PFSK-1 (cell line): ENCODE results near the gene FBXL12.
A peak's percentile ranks its signal among the peaks of the same experiment; 100 is the strongest.

Experiments
- FOXP2 ChIP-seq: optimal IDR thresholded peaks from 2 replicates; pipeline ENCODE3; 2011; ENCODE audit warnings: borderline replicate concordance, control low read depth, inconsistent platforms; ENCODE audit not compliant: insufficient read depth; ENCODE audit errors: extremely low read length, extremely low read depth
- POLR2AphosphoS5 ChIP-seq: IDR thresholded peaks from 2 replicates; pipeline ENCODE4 v1.6.1; 2012; ENCODE audit warnings: low read depth, mild to moderate bottlenecking, control low read depth, low read length, moderate library complexity
- SIN3A ChIP-seq: IDR thresholded peaks from 2 replicates; pipeline ENCODE4 v1.6.1; 2012; ENCODE audit warnings: mild to moderate bottlenecking, low read length, moderate library complexity, borderline replicate concordance; ENCODE audit not compliant: insufficient read depth
- TAF1 ChIP-seq: IDR thresholded peaks from 2 replicates; pipeline ENCODE4 v1.6.1; 2012; ENCODE audit warnings: low read length, control low read depth, borderline replicate concordance; ENCODE audit not compliant: insufficient read depth
- TF ChIP-seq, protein P1 (sequence below), 2 experiments: IDR thresholded peaks; 2 replicates each; pipeline versions ENCODE4 v1.6.1 to v1.8.0; 2011 to 2012; ENCODE audit warnings: low read depth in 2 of 2, low read length in 2 of 2, control low read depth in 1 of 2, inconsistent platforms in 1 of 2, mild to moderate bottlenecking in 1 of 2, moderate library complexity in 1 of 2; ENCODE audit not compliant: insufficient read depth in 1 of 2

Gene FBXL12

DNA sequence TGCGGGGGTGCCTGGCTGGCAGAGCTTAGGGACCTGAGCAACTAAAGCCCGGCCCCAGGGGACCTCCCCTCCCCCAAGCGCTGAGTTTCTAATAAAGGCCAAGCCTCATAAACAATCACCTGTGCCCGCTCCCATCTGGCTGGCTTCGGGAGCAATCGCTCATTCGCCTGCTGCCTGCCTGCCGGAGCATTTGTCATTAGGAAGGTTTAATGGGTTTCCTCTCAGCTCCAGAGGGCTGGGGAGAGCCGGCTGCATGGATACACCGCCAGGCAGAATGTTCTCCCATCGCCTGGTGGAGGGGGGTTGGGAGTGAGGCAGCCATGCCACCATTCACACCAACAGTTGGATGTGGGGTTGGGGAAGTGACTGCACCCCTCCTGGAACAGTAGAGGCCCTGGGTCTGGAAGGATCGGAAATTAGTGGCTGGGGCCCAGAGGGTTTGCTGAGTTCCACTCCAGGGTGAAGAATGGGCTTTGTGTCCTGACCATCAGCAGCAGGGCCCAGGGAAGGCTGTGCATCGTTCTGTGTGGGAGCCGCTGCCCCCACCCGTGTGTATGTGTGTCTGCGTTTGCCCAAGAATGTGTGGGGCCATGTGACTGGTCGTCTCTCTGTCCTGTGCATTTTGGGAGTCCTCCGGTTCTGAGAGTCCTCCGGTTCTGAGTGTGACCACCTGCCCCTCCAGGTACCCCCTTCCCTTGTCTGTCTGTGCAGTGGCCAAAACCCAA is 31.5 kb upstream of the FBXL12 start:
- TF ChIP-seq FOXP2 (no peak), POLR2AphosphoS5 (no peak; the same call in 1 of the 2 replicates)

DNA sequence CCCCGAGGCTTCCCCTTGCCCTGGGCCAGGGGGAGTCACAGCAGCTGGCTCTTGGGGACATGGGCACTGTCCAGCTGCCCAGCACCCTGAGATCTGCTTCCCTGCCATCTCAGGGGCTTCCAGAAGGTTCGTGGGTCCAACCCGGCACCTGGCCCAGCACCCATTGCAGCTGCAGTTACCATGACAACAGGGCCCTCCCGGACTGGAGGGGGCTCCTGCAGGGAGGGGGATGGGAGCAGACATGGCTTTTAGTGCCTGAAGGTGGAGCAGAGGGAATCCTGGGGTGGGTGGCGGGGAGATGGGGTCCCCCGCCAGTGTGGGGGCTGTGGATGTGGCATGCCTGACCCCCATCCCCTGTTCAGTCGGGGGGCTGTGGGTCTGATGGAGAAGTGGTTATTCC is 30.9 kb upstream of the FBXL12 start:
- TF ChIP-seq POLR2AphosphoS5, result no peak
- no peak for TF ChIP-seq SIN3A
- TF ChIP-seq, protein P1, sequence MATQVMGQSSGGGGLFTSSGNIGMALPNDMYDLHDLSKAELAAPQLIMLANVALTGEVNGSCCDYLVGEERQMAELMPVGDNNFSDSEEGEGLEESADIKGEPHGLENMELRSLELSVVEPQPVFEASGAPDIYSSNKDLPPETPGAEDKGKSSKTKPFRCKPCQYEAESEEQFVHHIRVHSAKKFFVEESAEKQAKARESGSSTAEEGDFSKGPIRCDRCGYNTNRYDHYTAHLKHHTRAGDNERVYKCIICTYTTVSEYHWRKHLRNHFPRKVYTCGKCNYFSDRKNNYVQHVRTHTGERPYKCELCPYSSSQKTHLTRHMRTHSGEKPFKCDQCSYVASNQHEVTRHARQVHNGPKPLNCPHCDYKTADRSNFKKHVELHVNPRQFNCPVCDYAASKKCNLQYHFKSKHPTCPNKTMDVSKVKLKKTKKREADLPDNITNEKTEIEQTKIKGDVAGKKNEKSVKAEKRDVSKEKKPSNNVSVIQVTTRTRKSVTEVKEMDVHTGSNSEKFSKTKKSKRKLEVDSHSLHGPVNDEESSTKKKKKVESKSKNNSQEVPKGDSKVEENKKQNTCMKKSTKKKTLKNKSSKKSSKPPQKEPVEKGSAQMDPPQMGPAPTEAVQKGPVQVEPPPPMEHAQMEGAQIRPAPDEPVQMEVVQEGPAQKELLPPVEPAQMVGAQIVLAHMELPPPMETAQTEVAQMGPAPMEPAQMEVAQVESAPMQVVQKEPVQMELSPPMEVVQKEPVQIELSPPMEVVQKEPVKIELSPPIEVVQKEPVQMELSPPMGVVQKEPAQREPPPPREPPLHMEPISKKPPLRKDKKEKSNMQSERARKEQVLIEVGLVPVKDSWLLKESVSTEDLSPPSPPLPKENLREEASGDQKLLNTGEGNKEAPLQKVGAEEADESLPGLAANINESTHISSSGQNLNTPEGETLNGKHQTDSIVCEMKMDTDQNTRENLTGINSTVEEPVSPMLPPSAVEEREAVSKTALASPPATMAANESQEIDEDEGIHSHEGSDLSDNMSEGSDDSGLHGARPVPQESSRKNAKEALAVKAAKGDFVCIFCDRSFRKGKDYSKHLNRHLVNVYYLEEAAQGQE (IDR thresholded peaks at IDR 0.05; ENCODE audit: insufficient read depth in 1 of 2, low read depth in 2 of 2, low read length in 2 of 2), result no peak
- no peak for TF ChIP-seq TAF1
- no peak for TF ChIP-seq FOXP2

DNA sequence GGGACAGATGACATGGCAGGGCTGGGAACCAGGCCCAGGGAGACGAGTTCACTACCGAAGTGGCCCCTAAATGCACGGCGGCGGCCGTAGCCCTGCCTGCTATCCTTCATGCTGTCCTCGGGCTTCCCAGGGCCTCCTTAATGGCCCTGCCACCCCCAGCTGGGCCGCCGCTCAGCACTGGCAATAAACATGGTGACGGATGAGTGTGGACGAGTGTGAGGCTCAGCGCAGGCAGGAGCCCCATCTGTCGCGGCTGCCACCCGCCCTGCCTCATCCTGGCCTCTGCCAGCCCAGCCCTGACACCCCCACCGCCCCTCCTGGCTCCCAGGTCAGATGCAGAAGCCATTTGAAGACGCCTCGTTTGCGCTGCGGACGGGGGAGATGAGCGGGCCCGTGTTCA is 29.9 kb upstream of the FBXL12 start:
- TF ChIP-seq, protein P1 (IDR thresholded peaks at IDR 0.05; ENCODE audit: insufficient read depth in 1 of 2, low read depth in 2 of 2, low read length in 2 of 2), result no peak
- TF ChIP-seq FOXP2 (no peak), TAF1 (no peak)

DNA sequence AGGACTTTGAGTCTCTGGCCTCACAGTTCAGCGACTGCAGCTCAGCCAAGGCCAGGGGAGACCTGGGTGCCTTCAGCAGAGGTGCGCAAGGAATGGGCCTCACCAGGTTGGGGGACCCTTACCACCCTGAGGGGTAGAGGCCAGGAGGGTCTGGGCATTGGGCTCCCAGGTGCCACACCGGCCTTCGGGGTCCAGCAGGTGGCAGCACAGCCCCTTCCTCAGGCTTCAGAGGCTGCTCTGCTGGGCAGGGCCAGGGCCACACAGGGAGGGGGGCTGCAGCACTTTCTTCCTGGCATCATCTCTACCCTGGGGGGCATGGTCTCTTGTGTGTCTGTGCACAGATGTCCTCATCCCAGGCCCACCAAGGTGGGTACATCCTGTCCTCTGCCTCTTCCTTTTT is 29.2 kb upstream of the FBXL12 start:
- TF ChIP-seq TAF1, result no peak
- TF ChIP-seq POLR2AphosphoS5, result no peak
- TF ChIP-seq, protein P1 (IDR thresholded peaks at IDR 0.05; ENCODE audit: insufficient read depth in 1 of 2, low read depth in 2 of 2, low read length in 2 of 2), result no peak
- TF ChIP-seq FOXP2, result no peak
- no peak for TF ChIP-seq SIN3A

DNA sequence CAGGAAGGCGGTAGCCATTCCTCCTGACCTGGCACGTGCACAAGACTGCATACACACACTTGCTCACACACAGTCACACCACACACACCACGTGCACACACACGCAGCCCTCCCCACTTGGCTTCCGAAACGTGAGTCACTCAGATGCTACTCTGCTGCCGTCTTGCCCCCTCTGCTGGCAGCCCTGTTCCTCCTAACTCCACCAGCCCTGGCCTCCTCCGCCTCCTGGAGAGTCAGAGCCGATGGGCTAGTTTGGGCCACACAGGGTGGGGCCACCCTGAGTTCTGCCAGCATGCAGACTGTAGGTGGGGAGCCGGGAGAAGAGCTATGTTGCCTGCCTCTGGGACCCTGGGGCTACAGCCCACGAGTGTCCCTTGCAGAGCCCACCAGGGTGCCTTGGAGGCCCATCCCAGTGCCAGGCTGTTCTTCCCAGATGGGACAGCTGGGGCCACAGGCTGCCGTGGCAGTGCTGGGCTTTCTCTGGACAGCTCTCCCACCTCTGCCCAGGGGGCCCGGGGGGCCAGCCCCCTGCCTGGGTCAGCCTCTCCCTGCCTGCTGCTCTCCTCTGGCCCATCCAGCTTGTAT is 28.3 kb upstream of the FBXL12 start:
- TF ChIP-seq, protein P1 (IDR thresholded peaks at IDR 0.05; ENCODE audit: insufficient read depth in 1 of 2, low read depth in 2 of 2, low read length in 2 of 2), result no peak
- peak; percentile 99 for TF ChIP-seq FOXP2
